WERI-Rb-1 (cell line): ENCODE results near the gene RMND5A.
A peak's percentile ranks its signal among the peaks of the same experiment; 100 is the strongest.

ENCODE experiments used
- DNase-seq: peaks from one replicate; pipeline ENCODE4 v3.0.0-alpha.2; 2020
- H3K27ac ChIP-seq: fragments of 250-450 bp; sonication (Bioruptor Pico); 2 replicates; pipeline ENCODE4 v1.5.1; 2020; ENCODE audit warnings: mild to moderate bottlenecking, moderate library complexity
- H3K27me3 ChIP-seq: fragments of 250-450 bp; sonication (Bioruptor Pico); 2 replicates; pipeline ENCODE4 v1.5.1; 2021; ENCODE audit warnings: mild to moderate bottlenecking, low read depth, moderate library complexity; ENCODE audit not compliant: insufficient read depth, severe bottlenecking
- H3K36me3 ChIP-seq: fragments of 250-450 bp; sonication (Bioruptor Pico); 2 replicates; pipeline ENCODE4 v1.5.1; 2020; ENCODE audit warnings: mild to moderate bottlenecking, moderate library complexity
- H3K4me3 ChIP-seq: 2 replicates; pipeline ENCODE4 v1.5.1; 2011; ENCODE audit warnings: low read depth, mild to moderate bottlenecking, control low read depth, low read length
- H3K9me3 ChIP-seq: fragments of 250-450 bp; sonication (Bioruptor Pico); 2 replicates; pipeline ENCODE4 v1.5.1; 2021; ENCODE audit warnings: mild to moderate bottlenecking, moderate library complexity; ENCODE audit not compliant: severe bottlenecking
- TF ChIP-seq, protein P1 (sequence below): IDR thresholded peaks from 2 replicates; pipeline ENCODE4 v1.5.1; 2011; ENCODE audit warnings: low read depth, mild to moderate bottlenecking, control low read depth, inconsistent platforms, low read length

RMND5A gene

DNA sequence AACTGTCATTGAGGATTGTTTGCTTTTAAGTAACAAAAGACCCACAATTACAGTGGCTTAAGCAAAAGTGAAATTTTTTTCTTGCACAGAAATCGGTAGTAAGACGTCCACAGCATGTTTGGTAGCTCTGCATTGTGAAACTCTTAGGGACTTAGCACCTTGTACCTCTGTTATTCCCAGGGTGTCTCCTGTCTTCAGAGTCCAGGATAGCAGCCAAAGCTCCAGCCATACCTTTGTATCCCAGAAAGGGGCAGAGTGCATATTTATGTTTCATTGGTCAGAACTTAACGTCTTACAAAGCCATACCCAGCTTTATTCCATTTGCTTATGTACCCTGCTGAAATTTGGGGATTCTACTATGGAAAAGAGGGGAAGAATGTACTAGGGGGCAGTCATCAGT is 32.8 kb downstream of the RMND5A start:
- TF ChIP-seq, protein P1, sequence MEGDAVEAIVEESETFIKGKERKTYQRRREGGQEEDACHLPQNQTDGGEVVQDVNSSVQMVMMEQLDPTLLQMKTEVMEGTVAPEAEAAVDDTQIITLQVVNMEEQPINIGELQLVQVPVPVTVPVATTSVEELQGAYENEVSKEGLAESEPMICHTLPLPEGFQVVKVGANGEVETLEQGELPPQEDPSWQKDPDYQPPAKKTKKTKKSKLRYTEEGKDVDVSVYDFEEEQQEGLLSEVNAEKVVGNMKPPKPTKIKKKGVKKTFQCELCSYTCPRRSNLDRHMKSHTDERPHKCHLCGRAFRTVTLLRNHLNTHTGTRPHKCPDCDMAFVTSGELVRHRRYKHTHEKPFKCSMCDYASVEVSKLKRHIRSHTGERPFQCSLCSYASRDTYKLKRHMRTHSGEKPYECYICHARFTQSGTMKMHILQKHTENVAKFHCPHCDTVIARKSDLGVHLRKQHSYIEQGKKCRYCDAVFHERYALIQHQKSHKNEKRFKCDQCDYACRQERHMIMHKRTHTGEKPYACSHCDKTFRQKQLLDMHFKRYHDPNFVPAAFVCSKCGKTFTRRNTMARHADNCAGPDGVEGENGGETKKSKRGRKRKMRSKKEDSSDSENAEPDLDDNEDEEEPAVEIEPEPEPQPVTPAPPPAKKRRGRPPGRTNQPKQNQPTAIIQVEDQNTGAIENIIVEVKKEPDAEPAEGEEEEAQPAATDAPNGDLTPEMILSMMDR: no peak
- no peak for DNase-seq
- H3K36me3 ChIP-seq: peaks cover 52% of the 10 kb centered on the region
- H3K9me3 ChIP-seq: no peaks in the 10 kb centered on the region
- H3K4me3 ChIP-seq: no peak overlapping the region
- no peaks in the 10 kb centered on the region for H3K27me3 ChIP-seq
- no peak overlapping the region for H3K27ac ChIP-seq

DNA sequence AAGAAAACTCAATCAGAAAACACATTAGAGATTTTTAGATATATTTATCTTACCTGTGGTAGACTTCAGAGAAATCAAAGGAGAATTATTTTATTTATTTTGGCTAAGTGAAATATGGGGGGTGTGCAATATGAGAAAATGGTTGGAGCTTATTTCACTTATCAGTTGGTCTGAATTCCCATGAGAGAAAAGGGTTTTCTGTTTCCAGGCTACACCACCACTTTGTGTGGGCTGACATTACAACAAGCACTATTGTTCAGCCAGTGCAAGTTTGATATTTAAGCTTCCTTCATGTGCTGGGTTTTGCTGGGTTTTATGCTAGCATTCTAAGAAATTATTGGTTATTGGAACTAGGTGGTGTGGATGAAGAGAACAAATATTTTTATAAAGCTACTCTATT is 33.5 kb downstream of the RMND5A start:
- no peaks in the 10 kb centered on the region for H3K9me3 ChIP-seq
- H3K4me3 ChIP-seq: no peak overlapping the region
- TF ChIP-seq, protein P1: no peak
- H3K27ac ChIP-seq: no peak overlapping the region
- peaks cover 52% of the 10 kb centered on the region for H3K36me3 ChIP-seq
- H3K27me3 ChIP-seq: no peaks in the 10 kb centered on the region
- DNase-seq: no peak

DNA sequence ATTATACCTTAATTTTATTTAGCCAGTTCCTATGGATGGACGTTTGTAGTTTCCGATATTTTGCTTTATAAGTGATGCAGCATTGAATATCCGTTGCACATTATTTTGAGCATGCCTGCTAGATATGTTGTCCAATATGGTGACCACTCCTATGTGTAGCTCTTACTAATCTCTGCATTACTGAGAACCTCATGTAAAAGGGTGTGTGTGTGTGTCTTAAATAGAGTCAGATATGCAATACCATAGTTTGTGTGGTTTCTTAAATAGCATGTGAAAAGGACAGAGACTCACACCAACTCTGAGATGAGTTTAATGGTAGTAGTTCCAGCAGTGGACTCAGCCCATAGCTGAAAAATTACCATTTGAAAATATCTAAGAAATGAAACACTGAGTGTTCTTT is 38.3 kb downstream of the RMND5A start:
- TF ChIP-seq, protein P1: no peak
- H3K36me3 ChIP-seq: peaks cover 33% of the 10 kb centered on the region
- DNase-seq: no peak
- no peaks in the 10 kb centered on the region for H3K9me3 ChIP-seq
- H3K4me3 ChIP-seq: no peak overlapping the region
- no peak overlapping the region for H3K27ac ChIP-seq
- no peaks in the 10 kb centered on the region for H3K27me3 ChIP-seq

DNA sequence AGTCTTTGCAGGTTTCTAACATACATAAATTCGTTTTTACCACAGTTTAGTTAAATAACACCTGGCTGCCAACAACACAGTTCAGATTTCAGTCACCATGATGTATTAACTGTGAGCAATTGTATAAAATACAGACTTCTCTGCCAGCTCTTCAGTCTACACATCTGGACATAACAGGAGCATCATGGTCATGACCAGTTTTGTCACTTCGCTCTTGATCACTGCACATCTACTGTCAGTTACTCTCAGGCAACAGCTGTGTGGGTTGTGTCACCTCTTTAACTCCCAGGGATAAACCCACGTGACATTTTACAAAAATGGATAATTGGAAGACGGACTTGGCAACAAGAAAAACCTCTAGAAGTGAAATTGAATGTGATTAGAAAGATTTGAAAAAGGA is 40.3 kb downstream of the RMND5A start:
- Histone ChIP-seq H3K27ac (no peak overlapping the region), H3K36me3 (peaks cover 16% of the 10 kb centered on the region), H3K9me3 (no peaks in the 10 kb centered on the region), H3K4me3 (no peak overlapping the region), H3K27me3 (no peaks in the 10 kb centered on the region)
- TF ChIP-seq, protein P1: no peak
- no peak for DNase-seq

DNA sequence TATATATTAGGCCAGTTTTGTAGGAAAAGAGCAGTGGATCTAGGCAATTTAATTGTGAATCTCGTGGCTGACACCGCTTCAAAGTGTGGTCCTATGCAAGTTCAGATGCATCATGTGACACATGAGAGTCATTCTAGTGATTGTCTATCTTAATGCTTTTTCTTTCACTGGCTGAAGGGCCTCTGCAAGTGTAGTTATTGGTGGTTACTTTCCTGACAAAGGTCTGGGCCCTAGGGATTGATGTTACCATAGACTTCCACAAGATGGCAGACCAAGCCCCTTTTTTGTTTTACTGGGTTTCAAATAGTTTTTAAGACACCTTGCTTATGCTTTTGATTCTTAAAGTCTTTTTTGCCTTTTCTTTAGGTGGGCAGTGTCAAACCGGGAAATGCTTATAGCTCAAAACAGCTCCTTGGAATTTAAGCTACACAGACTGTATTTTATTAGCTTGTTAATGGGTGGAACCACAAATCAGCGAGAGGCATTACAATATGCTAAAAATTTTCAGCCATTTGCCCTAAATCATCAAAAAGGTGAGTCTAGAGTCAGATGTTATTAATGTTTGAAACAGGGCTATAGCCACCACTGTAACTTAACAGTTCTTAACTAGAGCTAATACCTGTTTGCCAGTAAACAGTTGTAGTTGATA is 44.7 kb downstream of the RMND5A start:
- no peak overlapping the region for H3K4me3 ChIP-seq
- H3K27me3 ChIP-seq: no peaks in the 10 kb centered on the region
- no peak overlapping the region for H3K27ac ChIP-seq
- H3K9me3 ChIP-seq: no peaks in the 10 kb centered on the region
- TF ChIP-seq, protein P1: peak; percentile 58
- H3K36me3 ChIP-seq: peaks cover 35% of the 10 kb centered on the region
- peak; percentile 15 for DNase-seq

DNA sequence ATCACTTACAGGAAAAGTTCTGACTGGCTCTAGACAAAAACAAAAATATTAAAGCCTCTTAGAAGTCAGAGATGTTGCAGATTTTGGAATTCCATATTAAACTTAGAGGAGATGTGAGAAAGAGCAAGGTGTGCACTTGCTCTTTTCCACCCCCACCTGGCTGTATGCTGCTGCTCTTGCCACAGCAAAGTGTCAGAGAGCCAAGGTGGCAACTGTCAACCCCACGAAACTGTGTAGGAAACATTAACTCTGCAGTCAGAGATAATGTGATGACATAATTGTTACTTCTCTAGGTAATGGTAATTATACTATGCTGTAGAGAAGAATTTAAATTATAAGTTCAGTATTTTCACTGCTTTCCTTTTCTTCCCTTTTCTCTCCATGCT is 45.2 kb downstream of the RMND5A start:
- H3K9me3 ChIP-seq: no peaks in the 10 kb centered on the region
- TF ChIP-seq, protein P1: no peak
- DNase-seq: no peak
- H3K27me3 ChIP-seq: no peaks in the 10 kb centered on the region
- H3K4me3 ChIP-seq: no peak overlapping the region
- H3K27ac ChIP-seq: no peak overlapping the region
- H3K36me3 ChIP-seq: peaks cover 37% of the 10 kb centered on the region
